Stimulated activated CD4-positive, alpha-beta T cell treated with anti-CD3 and anti-CD28 coated beads, Interleukin-2, amount 100 ng/mL, for 24 hours (primary cell): ENCODE data around the gene ROPN1L.

Source experiments
- DNase-seq, 2 donors: peaks; one replicate each; pipeline ENCODE4 v3.0.0-alpha.2; 2020

ROPN1L gene

DNA sequence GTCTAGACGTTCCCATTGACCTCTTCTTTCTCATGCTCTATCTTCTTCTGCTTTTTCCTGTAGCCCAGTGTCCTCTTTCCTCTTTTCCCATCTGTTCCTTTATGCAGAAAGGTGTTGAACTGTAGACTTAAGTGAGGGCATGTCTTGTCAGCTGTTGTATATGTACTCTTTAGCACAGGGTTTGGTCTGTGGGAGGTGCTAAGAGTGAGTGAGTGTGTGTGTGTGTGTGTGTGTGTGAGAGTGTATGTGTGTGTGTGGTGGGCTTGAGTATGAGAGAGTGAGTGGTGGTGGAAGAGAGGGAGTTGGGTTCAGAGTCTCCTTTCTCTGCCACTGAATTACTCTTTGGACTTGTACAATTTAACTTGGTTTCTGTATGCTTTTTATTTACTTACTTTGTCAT is 10.3 kb upstream of the ROPN1L start:
- no peak for DNase-seq

DNA sequence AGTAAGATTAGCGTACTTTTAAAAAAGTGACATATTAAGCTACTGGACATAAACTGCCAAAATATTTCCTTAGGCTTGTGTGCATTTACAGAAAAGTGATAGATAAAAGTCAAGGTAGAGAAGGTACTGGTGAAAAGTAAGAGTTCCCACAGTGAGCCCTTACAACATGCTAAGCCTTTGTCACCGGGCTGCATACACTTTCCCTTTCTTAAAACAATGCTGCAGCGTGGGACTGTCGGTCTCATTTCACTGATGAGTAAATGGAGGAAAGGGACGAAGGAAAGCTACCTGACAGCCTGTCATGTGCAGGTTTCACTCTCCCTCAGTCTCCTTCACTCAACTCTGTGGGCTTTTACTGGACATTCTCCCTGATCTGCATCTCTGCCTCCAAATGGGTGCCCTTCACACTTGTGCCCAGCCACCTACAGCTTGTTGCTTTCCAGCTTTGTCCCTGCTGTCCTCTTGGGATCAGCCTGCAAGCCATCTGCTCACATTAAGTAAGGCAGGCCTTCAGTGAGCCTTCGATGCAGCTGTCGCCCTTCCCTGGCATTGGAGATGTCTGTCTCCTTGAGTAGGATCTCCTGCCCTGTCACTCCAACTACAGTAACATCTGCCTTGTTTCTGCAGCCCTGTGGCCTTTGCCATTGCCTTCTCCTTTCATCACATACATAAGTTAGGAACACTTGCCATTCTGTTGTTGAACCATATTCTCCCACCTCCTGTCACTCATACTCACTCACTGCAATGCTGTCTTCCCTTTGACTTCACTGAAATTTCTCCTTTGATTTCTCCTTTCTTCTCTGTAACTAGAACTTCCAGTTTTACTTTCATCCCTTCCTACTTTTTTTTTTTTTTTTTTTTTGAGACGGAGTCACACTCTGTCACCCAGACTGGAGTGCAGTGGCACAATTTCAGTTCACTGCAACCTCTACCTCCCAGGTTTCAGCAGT is 9.3 kb upstream of the ROPN1L start:
- no peak for DNase-seq

DNA sequence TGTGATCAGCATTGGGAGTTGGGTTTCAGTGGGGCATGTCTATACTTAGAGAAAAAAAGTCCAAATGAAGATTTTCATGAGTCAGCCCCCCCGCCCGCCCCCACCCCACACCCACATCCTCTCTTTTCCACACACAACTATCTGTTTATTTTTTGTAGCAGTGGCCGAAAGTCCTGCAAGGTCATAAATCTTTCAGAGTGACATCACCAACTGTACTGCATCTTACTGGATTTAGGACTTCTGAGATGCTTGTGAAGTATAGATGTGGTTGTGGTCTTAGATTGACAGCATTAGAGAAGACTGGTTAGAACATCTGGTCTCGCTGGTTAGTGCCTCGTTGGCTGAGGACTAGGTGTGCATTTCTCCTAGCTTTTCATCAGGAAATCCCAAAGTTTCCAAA is 7.3 kb upstream of the ROPN1L start:
- DNase-seq, result no peak

DNA sequence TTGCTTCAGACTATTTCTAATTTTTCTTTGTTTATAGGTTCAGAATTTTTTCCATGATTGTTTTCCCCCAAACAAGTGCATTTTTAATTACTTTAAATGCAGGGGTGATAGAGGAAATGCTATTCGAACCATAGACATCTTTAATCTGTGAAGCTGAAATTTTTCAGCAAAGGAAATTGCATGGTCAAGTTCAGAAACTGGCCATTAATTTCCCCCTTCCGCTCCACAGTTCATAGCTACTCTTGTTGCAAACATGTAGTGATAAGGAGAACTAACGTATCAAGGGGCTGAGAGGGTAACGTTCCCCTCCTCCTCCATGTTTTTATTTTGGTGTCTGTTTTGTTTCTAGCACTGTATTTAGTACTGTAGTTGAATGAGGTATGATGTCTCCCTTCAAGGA is 3.4 kb upstream of the ROPN1L start:
- DNase-seq, result no peak

DNA sequence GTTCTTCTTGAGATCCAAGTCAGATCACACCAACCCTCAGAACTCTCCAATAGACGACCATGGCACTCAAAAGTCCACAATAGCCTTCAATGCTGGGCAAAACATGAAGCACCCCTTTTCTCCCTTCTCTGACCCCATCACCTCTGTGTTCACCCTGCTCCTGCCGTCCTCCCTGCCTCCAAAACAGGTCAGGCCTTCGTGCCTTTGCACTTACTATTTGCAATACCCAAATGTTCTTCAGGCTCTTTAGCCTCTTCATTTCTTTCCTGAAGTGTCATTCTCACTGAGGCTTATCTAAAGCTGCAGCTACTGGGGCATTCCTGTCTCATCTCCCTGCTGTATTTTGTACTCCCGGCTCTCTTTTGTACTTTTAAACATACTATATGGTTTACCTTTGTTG is 2.0 kb upstream of the ROPN1L start:
- DNase-seq, result no peak

DNA sequence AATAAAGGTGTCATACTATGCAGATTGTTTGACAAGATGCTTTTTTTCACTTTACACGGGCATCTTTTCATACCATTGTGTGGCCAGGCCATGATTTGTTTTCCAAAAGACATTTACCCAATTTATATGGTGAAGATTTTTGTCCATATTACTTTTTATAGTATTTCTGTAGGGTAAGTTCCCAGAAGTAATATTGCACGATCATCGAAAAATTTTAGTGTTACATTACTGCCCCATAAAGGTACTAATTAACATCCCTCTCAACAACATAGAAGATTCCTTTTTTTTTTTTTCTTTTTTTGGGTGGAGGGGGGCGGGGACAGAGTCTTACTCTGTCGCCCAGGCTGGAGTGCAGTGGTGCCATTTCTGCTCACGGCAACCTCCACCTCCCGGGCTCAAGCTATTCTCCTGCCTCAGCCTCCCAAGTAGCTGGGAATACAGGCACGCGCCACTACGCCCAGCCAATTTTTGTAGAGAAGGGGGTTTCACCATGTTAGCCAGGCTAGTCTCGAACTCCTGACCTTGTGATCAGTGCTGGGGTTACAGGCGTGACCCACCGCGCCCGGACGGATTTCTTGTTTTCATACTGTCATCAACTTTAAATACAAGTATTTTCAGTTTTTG is 1.2 kb upstream of the ROPN1L start:
- no peak for DNase-seq

DNA sequence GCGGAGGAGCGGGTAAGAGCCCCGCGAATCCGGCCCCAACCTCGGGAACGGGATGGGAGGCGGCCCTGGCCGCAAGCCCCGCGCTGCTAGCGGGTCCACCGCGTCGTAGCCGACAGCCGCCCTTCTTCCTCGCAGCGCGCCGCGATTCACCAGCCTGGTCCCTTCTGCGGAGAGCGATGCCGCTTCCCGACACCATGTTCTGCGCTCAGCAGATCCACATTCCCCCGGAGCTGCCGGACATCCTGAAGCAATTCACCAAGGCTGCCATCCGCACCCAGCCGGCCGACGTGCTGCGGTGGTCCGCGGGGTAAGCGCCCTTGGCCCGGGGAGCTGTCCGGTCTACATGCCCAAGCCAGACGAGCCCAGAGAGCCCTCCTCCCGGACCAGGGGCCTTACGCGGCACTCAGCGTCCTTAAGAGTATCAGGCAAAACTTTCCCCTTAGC is 335 bp downstream of the ROPN1L start:
- DNase-seq, result no peak

DNA sequence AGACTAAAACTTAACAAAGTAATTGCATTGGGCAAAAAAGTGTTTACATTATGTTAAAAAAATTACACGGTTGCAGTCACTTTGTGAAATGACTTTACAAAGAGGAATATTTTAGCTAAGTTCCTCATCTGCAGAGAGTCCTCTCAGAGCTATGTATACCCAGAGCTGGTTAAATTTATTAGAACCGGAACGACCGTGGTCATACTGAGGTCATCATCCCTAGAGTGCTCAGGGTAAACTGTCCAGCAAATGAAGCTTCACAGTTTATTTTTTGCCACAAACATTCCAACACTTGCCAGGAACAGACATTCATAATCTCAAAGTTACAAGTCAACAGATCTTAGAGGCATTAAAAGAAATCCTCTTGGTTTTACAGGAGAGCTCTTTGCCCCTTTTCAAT is 897 bp downstream of the ROPN1L start:
- no peak for DNase-seq

DNA sequence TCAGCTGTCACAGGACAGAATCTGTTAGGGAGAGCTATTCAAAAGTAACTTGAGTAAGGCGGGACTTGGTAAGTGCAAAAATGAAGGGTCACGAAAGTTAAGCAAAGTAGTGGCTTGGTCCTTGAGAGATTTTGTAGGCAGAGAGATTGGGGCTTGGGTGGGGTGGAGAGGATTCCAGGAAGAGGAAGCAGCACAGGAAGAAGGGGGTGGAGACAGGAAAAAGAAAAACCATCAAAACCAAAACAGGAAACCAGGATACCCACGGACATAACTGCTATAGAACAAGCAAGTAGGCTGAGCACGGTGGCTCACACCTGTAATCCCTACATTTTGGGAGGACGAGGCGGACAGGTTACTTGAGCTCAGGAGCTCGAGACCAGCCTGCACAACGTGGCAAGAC is 3.7 kb downstream of the ROPN1L start:
- DNase-seq, result no peak

DNA sequence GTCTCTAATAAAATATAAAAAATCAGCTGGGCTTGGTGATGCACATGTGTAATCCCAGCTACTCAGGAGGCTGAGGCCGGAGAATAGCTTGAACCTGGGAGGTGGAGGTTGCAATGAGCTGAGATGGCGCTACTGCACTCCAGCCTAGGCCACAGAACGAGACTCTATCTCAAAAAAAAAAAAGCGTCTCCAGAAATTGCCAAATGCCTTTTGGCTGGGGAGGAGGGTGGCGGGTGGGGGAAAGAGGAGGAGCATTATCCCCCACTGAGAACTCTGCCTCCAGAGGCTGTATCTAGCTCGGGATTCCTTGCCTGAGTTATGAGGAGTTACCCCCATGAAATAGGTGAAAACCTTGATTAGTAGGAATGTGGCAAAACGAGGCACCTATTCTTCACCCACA is 4.8 kb downstream of the ROPN1L start:
- no peak for DNase-seq

DNA sequence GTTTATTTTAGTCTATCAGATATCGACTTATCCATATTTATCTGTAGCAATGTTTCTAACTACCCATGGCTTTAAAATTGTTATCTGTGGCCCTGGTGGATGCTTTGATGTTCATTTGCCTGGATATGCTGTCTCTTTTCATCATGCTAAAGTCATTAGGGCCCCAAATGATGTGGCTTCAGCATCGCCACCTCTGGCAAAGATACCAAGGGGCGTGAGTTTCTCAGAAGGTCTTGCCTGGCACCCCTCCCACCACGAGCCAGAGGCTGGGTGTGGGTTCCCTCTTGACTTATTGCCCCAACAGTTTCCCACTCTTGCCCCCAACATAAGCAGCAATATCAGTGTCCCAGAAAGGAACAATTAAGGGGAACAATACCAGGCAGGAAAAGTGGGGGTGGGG is 5.4 kb downstream of the ROPN1L start:
- no peak for DNase-seq

DNA sequence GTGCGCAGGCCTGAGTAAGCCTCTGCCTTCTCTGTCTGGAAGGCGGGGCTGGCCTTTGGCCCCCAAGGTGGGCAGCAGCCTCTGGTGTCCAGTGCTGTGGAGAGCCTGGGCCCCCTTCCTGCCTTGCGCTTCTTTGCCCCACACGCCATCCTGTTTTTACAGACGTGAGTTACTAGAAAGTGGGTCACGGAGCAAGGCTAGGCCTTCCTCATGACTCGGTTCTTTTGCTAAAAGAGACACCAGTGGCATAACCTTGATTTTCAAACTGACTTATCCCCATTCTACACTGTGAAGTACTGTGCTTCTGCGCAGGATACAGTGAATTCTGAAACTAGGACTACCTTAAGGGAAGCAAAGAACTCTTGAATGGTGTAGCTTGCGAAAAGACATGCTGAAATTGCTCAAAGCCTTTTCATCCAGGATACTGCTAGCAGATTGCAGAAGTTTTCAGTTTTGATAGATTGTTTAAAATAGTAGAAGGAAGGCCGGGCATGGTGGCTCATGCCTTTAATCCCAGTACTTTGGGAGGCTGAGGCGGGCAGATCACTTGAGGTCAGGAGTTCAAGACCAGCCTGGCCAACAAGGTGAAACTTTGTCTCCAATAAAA is 7.2 kb downstream of the ROPN1L start:
- DNase-seq, result no peak

DNA sequence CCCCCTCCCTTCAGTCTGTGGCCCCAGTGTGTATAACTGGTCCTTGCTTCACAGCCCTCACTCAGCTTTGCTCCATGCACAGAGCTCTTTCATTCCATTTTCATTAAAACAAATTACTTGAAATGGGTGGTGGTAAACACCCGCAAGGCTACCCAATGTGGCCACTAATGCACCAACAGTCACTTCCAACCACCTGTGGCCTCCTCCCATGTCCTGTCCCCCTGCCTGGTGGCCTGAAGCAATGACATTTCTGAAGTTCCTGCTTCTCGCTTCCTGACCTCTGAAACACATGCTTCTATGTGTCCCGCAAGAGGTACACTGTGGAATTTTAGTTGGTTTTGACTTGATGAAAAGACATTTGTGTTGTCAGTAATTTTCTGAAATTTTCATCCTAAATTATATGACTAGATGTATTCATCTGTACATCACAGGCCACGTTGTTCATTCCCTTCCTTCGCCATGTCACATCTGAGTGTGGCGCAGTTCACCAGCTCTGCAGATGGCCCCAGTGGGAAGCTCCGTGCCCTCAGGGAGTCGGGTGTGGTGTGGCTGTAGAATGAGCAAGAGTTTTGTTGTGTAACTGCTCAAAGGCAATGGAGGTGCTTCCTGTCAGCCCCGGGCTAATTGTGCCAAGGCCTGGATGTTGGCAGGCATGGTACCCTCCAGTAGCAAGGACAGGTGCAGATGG is 9.6 kb downstream of the ROPN1L start:
- no peak for DNase-seq

DNA sequence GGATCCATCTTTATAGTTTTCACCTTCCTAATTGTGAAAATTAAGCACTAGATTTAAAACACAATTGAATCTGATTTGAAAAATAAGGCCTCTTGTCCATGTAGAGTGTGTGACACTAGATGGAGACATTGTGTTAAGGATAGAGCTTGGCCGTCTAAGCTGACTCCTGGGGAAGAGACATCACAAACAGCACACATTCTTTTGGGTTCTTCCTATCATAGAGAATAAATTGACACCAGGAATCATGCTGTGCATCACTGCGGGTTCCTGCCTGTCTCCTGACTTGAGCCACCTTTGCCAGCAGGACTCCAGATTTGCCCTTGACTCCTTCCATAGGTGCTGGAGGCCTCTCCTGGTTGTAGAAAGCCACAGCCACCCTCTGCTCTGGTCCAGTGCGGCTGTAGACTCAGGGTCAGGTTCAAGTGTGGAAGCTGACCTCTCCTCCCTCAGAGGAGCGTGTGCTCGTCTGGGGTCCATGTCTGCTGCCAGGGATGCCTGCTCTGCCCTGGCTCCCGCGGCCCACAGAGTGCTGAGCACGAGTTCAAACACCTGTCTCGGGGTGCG is 11.2 kb downstream of the ROPN1L start:
- DNase-seq, result no peak

DNA sequence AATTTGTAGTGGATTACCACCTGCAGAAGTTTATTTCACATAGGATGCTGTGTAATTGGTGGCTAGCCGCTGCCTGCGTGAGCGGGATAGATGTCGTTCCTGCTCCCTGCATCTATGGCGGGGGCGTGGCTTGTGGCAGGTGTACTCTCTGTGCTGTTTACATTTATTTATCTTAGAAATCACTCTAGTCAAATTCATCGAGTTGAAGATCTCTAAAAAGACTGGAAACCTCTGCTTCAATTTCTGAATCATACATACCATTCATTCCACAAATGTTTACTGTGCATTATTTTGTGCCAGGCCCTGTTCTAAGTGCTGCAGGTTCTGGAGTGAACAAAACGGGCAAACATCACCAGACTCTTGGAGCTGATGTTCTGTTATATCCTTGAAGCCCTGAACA is 11.9 kb downstream of the ROPN1L start:
- no peak for DNase-seq

DNA sequence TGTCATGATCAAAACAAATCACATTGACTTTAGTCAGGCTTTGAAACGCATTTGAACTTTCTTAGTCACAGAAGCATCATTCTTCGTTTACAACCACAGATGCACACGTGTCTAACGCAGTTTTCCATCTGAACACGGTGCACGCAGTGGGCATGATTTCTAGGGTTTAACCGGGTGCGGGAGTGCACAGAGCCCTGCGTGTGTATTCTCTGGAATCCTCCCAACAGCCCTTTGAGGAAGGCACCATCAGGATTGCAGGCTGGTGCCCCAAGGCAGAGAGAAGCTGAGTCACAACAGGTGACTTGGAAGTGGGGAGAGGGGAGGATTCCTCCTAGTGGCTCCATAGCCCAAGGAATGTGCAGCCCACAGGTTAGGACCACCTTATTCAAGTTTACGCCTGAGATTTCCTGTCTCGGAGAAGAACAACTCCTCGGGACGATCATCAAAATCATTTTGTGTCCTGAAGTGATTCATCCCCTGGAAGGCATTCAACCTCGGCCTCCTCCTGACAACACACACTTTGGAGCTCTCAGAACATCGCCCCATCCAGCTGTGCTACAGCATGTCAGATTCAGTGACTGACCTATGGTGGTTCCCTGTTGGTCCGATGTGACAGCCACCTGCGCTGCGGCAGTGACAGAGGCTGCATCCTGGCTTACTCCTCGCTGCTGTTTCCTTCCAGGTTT is 13.1 kb downstream of the ROPN1L start:
- DNase-seq, result no peak

DNA sequence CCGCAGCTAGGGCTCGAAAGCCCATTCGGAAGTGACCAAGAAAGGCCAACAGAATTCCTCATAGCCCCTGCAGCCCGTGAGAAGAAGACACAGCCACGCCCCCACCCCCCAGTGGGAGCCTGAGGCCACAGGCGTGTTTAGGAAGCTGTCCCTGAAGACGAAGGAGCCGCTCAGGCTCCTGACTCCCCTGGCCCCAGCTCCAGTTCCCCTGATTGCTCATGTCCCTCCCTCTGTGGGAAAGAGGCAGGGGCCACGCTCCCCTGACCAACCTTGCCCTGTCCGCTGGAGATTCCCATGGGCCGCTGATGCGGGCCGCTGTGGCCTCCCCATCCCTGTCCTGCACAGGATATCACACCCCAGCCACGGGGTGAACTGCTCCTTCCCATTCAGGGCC is 13.6 kb downstream of the ROPN1L start:
- no peak for DNase-seq

DNA sequence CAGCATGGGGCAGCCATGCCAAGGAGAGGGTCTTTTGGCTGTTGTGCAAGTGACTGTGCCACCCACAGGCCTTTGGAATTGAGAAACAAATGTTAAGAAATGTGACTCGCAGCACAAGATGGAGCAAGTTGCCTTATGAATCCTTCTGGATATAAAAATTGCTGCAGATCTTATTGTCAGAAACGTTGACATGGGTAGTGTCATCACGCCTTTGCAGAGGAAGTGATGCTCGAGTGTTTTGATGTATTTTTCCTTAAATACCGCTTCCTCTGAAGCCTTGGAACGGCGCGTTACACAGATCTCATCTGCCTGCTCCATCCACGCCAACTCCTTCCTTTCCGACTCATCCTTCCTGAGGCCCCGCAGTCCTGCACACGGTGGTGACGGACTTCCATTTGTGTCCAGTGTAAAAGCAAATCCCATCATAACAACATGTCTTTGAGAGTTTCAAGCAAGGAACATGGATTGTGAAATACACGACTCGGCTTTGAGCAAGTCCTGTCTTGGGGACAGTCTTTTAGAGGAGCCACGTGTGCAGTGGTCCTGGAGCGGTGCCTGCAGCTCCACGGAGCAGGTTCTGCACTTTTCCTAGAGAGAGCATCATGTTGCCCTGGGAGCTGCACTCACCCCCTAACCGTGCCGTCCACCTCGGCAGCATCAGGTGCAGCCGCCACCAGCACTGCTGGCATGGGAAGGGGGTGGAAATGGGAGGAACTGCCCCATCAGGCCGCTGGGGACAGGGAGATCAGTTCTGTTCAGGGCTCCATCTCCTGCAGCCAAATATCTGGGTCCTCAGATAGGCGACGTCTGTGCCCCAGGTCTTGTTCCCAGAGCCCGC is 15.1 kb downstream of the ROPN1L start:
- no peak for DNase-seq

DNA sequence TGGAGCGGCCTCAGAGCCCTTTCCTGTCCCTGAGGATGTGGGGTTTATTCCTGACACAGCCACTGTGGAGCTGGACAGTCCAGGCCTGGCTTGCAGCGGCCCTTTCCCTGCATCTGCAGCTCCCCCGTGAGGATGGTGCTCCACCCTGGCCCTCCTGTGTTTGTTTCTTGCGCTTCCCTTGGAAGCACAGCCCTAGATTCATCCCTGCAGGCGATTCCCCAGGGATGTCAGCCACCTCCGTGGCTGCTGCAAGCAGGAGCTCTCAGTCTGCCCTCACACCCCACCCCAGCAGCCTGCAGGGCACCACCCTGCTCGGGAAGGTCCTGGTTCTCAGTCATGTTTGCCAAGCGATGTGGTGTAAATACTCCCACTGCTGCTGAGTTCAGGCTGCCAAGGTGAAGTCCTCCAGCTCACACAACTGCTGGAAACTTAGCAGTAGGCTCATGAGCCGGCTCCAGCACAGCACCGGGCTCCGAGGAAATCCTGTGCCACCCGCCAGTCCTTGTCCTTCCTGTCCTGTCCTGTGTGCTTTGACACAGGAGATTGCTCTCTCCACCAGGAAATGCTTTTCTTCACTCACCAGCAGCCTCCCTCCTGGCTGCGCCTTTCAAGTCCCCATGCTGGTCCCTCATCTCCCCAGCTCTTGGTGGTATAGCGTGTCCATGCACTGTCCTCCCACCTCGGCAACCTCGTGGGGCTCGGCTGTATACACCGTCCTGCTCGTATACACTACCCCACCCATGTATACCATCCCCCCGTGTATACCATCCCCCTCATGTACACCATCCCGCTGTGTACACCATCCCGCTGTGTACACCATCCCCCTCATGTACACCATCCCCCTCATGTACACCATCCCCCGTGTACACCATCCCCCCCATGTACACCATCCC is 16.2 kb downstream of the ROPN1L start:
- no peak for DNase-seq
